ENCODE measurements around the gene TMEM37.

TMEM37 gene

GRCh38 chr2:119416299-119416923, 15.2 kb upstream of the TMEM37 start:
- in situ Hi-C loops (cut with MboI; ENCODE audit: low sequenced_read_pairs) = loop anchor here (10.0 kb wide), 1 partner anchor 58 kb away; no protein-coding TSS in a partner anchor

- in situ Hi-C loops (cut with MboI; ENCODE audit: low sequenced_read_pairs) = loop anchor here (10.0 kb wide), 1 partner anchor 57 kb away; no protein-coding TSS in a partner anchor
Observed at GRCh38 chr2:119417908-119418307, 13.7 kb upstream of the TMEM37 start.

GRCh38 chr2:119419065-119419464, 12.6 kb upstream of the TMEM37 start:
- in situ Hi-C loops (cut with MboI; ENCODE audit: low sequenced_read_pairs) = loop anchor here (10.0 kb wide), 1 partner anchor 56 kb away; no protein-coding TSS in a partner anchor

GRCh38 chr2:119419803-119420508, 11.7 kb upstream of the TMEM37 start:
- in situ Hi-C loops (cut with MboI; ENCODE audit: low sequenced_read_pairs) = loop anchor here (10.0 kb wide), 1 partner anchor 55 kb away; no protein-coding TSS in a partner anchor

GRCh38 chr2:119421304-119421703, 10.3 kb upstream of the TMEM37 start:
- in situ Hi-C loops (cut with MboI; ENCODE audit: low sequenced_read_pairs) = no loop called here

- in situ Hi-C loops (cut with MboI; ENCODE audit: low sequenced_read_pairs) = no loop called here
Observed at GRCh38 chr2:119421741-119422140, 9.9 kb upstream of the TMEM37 start.

- in situ Hi-C loops (cut with MboI; ENCODE audit: low sequenced_read_pairs) = no loop called here
Observed at GRCh38 chr2:119422360-119423107, 9.1 kb upstream of the TMEM37 start.

- in situ Hi-C loops (cut with MboI; ENCODE audit: low sequenced_read_pairs) = no loop called here
Observed at GRCh38 chr2:119423108-119423444, 8.6 kb upstream of the TMEM37 start.

GRCh38 chr2:119423811-119424210, 7.8 kb upstream of the TMEM37 start:
- in situ Hi-C loops (cut with MboI; ENCODE audit: low sequenced_read_pairs) = no loop called here

- in situ Hi-C loops (cut with MboI; ENCODE audit: low sequenced_read_pairs) = no loop called here
Observed at GRCh38 chr2:119424284-119425118, 7.2 kb upstream of the TMEM37 start.

- in situ Hi-C loops (cut with MboI; ENCODE audit: low sequenced_read_pairs) = no loop called here
Observed at GRCh38 chr2:119425119-119425405, 6.6 kb upstream of the TMEM37 start.

GRCh38 chr2:119425620-119426395, 5.8 kb upstream of the TMEM37 start:
- in situ Hi-C loops (cut with MboI; ENCODE audit: low sequenced_read_pairs) = no loop called here

- in situ Hi-C loops (cut with MboI; ENCODE audit: low sequenced_read_pairs) = no loop called here
Observed at GRCh38 chr2:119426396-119426675, 5.3 kb upstream of the TMEM37 start.

- in situ Hi-C loops (cut with MboI; ENCODE audit: low sequenced_read_pairs) = no loop called here
Observed at GRCh38 chr2:119426801-119427395, 4.8 kb upstream of the TMEM37 start.

GRCh38 chr2:119427756-119428155, 3.9 kb upstream of the TMEM37 start:
- in situ Hi-C loops (cut with MboI; ENCODE audit: low sequenced_read_pairs) = no loop called here

GRCh38 chr2:119428488-119429224, 3.0 kb upstream of the TMEM37 start:
- in situ Hi-C loops (cut with MboI; ENCODE audit: low sequenced_read_pairs) = no loop called here

GRCh38 chr2:119429225-119429981, 2.3 kb upstream of the TMEM37 start:
- in situ Hi-C loops (cut with MboI; ENCODE audit: low sequenced_read_pairs) = no loop called here

GRCh38 chr2:119430023-119430498, 1.6 kb upstream of the TMEM37 start:
- in situ Hi-C loops (cut with MboI; ENCODE audit: low sequenced_read_pairs) = no loop called here
